ENCODE measurements around the gene SLC66A3.
A peak's percentile ranks its signal among the peaks of the same experiment; 100 is the strongest.

Gene SLC66A3

DNA sequence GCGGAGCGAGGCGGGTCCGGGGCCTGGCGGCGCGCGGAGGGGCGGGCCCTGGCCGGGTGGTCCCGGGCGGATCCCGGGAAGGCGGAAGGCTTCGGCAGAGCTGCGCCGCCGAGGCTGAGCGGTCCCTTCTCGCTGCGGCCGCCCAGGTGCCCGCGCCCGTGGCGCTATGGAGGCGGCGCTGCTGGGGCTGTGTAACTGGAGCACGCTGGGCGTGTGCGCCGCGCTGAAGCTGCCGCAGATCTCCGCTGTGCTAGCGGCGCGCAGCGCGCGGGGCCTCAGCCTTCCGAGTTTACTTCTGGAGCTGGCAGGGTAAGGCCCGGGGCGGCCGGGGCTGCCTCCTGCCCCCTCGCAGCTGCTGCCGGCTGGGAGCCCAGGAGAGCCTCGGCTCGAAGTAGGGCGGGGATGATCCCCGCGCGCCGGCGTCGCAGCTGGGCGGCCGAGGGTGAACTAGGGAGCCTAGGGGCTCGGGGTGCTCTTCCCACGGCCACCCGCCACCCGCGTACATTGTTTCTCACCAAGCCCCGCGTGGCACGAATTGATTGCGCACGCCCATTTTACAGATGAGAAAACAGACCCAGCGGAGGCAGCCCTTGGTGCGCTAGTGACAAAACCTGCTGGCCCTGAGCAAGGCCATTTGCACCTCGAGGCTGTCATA lies at the start of gene SLC66A3:
Gene SLC66A3 (plus strand): TSS at position 87 of the 655 bp plus-strand sequence. CDS start 80 bp downstream, at position 167.
- DNase-seq, result peak; percentile 86

DNA sequence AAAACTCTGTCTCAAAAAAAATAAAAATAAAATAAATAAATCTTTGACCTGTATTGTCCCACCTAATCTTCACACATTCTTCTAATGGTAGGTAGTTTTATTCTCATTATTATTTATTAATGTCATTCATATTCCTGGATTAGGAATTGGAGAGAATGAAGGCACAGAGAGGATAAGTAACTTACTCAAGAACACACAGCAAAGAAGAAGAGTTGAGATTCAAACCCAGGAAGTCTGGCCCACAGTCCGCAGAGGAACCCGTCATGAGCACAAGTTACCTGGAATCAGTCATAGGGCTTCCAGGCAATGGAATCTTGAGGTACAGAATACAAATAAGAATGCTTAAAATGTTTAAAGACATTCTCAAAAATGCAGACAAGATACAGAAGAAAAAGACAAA lies 46.3 kb upstream of the SLC66A3 start:
- DNase-seq, result no peak

DNA sequence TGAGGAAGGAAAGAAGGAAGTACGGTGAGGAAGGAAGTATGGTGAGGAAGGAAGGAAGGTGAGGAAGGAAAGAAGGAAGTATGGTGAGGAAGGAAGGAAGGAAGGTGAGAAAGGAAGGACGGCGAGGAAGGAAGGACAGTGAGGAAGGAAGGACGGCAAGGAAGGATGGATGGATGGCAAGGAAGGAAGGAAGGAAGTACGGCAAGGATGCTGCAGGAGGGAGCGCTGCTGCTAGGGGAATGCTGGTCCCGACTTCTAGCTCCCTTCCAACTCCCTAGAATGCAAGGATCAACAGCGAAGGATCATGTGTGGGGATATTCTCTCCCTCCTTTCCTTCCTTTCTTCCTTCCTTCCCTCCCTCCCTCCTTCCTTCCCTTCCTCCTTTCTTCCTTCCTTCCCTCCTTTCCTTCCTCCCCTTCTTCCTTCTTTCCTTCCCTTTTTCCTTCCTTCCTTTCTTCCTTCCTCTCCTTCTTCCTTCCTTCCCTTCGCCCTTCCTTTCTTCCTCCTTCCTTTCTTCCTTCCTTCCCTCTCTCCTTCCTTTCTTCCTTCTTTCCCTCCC lies 42.3 kb upstream of the SLC66A3 start:
- DNase-seq, result no peak

DNA sequence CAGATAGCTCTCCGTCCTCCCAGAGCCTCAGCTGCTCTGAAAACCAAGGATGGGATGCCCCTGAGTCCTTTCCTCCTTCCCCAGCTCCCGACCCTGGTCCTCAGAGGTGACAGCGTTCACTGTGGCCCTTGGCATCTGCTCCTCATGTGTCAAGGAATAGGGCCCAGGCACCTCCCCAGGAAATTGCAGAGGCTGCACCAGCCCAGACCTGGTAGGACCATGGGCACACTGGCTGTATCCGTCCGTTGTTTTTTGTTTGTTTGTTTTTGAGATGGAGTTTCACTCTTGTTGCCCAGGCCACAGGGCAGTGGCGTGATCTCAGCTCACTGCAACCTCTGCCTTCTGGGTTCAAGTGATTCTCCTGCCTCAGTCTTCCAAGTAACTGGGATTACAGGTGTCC lies 37.5 kb upstream of the SLC66A3 start:
- DNase-seq, result no peak

DNA sequence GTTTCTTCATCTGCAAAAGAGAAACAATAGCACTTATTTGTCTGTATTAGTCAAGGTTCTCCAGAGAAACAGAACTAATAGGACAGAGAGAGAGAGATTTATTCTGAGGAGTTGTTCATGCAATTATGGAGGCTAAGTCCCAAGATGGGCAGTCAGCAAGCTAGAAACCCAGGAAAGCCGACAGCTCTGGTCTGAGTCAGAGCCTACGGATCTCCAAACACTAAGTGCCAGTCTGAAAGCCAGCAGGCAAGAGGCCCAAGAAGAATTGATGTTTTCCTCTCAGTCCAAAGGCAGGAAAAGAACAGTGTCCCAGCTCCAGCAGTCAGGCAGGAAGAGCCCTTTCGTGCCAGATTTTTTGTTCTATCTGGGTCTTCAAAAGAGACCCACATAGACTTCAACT lies 36.5 kb upstream of the SLC66A3 start:
- no peak for DNase-seq

DNA sequence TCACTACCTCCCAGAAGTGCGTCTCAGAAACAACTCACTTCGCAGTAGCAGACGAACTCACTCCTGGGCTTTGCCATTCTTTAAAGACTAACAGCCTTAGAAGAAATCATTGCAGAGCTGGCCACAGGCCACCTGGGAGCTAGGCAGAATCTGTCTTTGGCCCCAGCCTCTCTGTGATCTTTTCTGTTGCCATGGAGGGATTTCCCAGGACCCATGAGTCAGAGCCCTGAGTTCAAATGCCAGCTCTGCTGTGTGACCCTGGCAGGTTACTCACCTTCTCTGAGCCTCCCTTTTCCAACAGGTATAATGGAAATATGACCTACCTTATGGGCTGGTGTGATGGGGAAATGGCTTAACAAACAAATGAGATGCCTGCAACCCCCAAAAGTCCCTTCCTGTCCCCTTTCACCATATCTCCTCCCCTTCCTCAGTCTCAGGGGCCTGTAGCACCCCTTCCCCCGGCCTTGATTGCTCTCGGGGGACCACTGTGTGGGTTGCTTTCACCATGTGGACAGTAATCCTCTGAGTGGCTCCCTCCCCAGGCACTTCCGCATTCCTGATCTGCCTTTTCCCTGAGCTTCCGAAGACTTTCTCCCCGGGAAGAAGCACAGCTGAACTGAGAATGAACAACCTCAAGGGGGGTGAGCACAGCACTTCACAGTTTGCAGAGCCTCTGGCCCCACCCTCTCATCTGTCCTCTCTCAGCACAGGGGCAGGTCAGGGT lies 34.0 kb upstream of the SLC66A3 start:
- DNase-seq, result no peak

DNA sequence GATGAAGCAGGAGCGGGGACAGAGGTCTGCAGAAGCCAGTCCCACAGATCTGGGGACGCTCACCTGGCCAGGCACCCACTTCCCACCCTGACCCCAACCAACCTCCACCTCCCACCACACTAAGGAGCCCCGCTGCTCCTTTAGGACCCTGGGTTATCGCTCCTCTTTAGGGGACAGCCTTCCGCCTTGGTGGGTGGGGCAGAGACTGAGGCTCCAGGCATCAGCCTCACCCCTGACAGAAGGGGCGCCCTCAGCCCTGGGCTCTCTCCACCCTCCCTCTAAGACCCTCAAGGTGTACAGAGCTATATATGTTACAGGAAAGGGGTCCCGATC lies 33.5 kb upstream of the SLC66A3 start:
- DNase-seq, result no peak

DNA sequence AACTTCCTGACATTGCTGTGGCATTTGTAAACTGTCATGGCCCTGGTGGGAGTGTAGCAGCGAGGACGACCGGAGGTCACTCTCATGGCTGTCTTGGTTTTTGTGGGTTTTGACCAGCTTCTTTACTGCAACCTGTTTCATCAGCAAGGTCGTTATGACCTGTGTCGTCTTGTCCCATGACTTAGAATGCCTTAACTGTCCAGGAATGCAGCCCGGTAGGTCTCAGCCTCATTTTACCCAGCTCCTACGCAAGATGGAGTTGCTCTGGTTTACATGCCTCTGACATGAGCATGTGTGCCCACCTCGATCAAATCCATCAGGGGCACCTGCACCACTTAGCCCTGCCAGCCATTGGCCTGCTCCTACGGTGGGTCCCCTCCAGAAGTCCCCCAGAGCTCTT lies 32.9 kb upstream of the SLC66A3 start:
- DNase-seq, result no peak

DNA sequence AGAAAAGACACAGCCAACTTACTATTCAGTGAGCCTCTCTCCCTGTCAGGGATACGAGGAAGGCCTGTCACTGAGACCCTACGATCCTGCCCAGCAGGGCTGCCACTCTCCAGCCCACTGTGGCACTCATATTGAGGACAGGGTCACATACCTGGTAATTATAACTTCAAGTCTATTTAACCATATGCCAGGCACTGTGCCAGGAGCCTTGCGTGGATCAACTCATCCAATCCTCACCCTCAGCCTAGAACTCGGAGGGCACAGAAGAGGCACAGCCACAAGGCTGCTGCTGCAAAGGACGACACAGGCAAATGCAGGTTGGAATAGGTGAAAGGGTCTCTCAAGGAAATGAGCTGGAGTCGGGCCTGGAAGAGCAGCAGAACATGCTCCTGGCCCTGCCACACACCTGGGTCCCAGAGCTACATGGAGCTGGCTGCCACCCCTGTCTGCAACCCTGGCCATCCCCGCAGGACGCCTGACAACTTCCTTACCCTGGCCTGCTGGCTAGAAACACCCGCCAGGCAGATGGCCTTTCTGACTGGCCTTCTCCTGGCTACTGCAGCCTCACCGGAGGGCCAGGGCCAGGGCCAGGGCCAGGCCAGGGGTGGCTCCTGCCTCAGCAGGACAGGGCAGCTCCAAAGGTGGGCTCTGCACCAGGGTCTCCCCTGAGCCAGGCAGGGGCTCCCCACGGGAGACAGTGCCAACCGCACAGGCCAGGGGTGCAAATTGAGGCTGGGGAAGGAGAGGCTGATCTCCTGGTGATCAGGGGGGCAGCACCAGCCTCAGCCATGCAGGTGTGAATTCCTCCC lies 32.1 kb upstream of the SLC66A3 start:
- DNase-seq, result no peak

DNA sequence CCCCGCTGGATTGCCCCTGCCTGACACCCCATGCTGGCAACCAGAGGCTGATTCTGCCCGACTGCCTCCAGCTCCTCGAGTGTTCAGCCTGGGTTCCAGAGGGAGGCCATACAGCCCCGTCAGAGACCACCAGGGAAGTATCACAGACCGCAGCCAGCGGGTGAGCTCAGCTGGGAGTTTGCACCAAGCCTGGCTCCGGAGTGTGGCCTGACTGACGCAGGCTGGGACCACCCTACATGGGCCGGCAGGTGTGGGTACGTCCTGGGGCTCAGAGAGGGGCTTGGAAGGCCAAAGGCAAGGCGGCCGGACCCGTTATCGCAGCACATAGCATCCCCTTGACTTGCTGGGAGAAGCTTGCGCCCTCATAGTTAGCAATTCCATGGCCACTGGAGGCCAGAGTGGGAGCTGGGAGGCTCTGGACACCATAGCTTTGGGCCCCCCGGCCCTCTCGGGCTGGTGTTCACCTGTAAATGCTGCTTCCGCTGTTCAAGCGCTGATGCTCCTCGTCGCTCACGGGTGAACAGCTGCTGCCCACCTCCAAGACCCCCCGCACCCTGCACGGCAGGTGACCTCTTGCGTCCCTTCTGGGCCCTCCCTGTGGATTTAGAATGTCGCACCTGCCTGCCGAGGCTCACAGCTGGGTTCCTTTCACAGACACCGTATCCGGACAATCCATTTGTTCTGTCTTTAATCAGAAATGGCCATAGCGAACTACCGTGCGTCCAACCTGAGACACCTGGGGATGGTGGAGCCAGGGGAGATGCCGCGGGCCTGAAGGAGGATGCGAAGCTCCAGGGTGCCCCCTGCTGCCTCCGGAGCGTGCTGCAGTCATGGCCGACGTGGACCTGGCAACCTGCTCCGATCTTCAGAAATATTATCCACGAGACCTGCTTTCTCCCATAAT lies 31.2 kb upstream of the SLC66A3 start:
- DNase-seq, result no peak

DNA sequence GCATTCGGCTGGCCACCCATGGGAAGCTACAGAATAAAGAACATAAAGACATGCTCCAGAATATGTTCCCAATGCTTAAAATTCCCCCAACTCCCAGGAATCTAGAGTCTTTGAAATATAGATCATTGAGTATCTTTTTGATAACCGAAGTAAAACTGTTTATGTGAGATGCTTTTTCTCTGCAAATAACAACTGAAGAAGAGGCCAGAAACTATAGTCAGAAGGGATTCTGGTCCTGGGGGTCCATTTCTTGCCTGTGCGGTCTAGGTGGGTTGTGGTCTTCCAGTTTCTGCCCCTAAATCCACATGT lies 30.6 kb upstream of the SLC66A3 start:
- no peak for DNase-seq

DNA sequence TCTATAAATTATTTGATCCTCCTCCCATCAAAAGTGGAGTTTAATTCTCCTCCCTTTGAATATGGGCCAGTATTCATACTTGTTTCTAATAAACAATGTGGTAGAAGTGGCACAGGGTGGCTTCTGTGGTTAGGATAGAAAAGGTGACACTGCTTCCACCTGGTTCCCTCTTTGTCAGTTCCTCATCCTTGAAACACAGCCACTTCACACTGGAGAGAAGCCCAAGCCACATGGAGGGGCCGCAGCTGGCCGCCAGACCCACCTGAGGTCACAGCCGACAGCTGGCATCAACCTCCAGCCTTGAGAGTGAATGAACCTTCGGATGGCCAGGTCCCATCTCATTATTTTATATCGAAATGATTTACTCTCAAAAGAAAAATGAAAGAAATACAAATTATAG lies 27.5 kb upstream of the SLC66A3 start:
- DNase-seq, result no peak

DNA sequence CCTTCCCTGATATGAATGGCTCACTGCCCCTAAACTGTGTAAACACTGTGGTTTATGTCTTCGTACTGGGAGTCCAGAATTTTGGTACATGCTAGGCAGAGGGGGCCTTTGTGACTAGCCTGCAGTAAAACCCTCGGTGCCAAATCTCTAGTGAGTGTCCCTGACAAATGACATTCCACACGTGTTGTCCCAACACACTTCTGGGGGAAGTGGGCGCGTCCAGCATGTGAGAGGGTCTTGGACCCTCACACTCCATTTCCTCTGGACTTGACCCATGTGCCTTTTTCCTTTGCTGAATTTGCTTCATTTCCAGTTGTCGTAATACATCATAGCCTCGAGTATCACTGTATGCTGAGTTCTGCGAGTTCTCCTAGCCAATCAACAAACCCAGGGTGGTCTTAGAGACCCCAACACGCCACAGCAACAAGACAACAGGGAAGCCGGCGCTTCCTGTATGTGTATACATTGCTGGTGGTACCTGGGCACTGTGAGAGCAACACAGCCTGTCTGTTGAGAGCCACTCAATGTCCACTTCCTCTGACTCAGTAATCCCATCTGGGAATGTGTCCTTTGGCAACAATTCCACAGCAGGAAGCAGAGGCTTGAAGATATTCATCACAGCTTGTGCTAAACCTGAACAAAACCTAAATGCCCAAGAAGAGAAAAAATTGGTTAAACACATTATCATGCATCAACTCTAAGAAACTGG lies 26.9 kb upstream of the SLC66A3 start:
- no peak for DNase-seq

DNA sequence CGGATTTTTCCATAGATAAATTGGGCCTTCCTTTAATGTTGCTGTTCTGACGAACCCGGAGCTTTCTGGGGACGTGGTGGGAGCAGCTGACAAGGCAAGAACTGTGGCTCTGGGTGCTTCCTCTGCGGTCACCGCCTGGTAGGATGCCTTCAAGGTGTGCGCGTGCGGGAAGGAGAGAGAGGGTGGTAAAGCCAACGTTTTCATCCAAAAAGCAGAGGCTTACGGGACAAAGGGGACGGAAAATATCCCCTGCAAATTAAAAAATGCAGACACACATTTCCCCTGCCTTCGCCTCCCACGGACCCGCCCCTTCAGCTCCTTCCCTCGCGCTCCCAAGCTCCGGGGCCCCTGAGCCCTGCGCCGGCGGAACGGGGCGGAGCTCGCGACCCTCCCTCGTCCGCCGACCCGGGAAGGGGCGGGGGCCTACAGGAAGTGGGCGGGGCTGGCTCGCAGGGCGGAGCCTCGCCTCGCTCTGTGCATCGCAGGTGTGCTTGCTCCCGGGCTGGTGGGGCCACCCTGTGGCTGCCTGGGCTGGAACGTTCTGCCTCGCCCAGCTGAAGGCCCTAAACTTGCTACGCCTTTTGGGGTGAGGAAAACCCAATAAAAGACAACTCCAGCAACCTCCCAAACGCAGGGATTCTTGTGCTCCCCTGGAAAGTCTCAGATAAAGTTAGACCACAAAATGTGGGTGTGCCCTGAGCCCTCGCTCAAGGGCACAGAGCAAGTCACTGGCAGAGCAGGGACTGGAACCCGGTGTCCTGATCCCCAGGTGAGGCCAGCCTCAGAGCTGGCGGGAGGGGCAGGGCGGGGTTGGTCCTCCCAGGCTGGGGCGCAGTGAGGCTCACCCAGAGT lies 25.4 kb upstream of the SLC66A3 start:
- no peak for DNase-seq

DNA sequence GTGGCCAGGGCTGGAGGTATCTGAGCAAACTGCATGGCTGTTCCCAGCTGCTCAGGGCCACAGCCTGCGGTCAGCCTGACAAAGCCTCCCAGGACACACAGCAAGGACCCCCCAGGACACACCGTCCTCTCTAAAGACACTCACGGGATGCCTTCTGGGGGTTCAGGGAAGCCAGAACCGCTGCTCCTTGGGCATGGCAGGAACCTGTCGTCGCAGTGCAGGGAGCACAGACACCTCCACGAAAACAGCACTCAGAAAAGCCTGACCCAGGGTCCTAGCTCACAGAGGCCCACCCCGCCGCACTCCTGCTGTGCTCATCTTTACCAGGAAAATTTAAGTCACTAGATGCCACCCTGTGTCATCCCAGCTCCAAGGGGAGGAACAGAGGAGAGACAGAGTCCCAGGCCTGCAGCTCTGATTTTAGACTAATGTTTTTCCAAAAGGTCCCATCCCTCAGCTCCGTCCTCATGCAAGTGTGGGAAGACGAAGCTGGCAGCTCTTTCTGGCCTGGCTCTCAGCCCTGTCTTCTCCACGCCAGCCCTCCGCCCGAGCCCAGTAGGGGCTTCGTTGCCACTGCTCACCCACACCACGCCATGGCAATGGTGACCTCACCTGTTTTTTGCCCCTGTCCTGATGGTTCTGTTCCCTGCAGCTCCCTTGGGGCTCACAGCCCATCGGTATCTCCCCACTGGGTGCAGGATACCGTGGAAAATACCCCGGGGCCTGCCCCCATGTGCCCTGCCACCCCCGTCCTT lies 23.9 kb upstream of the SLC66A3 start:
- no peak for DNase-seq

DNA sequence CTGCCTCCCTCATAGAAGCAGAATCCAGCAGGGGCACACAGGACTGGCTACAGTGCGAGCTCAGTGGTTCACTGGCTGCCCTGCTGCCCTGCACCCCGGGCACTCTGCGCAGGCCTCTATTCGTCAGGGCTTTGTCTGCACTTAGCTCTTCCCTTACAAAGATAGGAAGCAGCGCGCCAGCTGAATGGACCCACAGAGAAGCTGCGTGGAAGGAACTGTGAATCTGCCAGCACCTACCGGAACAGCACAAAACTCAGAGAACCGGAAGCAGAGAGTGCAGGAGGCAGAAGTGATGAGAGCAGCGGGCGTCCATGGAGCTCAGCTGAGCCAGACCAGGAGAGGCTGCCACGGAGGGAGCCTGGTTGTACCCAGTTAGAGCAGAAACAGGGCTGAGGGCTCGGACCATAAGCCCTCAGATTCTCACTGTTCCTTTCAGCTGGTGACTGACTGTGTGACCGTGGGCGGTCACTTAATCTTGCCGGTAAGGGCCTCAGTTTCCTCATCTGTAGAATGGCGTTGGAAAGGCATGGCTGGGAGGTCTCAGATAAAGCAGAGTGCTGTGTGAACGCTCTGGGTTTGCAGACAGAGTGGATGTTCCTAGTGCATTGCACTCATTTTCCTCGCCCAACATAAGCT lies 23.1 kb upstream of the SLC66A3 start:
- no peak for DNase-seq

DNA sequence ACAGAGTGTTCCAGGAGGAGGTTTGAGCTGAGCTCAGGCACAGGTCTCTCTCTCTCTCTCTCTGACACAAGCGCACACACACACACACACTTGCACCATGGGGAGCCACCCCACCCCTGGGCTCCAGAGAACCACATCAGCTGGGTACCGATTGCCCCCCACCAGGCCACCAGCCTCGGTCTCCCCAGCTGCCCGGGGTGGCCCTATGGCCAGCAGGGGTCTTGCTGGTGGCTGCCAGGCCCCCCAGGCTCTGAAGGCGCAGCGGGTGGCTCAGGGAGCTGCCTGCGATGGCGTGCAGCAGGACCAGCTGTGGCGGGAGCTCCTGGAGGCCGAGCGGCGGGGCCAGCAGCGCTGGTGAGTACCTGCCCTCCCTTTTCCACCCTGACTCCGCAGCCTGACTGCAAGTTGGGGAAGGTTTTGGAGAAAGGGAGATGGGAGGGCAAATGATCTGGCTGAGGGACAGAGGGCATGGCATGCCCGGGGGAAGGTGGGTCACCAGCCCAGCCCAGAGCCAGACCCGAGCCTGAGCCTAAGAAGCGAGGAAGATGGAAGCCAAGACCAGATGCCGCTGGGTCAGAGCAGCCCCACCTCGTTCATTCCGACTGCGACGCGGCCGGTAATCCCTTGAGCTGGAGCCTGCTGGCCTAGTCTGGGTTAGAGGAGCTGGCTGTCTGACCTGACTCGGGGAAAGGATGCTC lies 21.9 kb upstream of the SLC66A3 start:
- no peak for DNase-seq

DNA sequence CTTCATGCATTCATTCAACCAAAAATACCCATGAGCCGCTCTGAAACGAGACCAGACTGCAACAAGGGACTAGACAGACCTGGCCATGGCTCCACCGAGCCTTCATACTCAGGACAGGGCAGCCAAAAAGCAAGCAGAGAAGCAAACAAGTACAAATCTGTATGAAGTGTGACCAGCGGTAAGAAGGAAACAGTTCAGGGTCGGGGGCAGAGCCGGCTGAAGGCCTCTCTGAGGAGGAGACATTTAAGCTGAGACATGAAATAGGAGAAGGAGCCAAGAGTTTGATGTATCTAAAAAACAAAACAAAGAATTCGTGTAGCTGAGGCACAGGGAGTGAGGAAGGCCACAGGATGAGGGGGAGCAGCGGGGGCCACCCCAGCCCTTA lies 21.3 kb upstream of the SLC66A3 start:
- no peak for DNase-seq

DNA sequence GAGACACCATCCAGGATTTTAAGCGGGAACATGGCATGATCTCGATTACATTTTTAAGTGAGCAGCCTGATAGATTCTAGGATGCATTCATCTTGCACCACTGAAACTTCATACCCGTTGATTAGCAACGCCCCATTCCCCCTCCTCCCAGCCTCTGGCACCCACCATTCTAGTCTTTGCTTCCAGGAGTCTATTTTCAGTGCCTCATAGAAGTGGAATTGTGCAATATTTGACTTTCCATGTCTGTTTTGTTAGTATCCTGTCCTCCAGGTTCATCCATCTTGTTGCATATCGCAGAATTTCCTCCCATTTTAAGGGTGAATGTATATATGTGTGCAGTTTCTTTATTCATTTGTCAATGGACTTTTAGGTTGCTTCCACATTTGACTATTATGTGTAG lies 20.9 kb upstream of the SLC66A3 start:
- DNase-seq, result no peak

Data from T1000 (cell line).